Panc1 (cell line): ENCODE results near the gene OR6F1. TPM values are rescaled to one million over a fixed set of nuclear protein-coding genes. Genes with fewer than 3 reads are reported as not detected.

Experiments
- ATAC-seq: fragments of 200-7000 bp; cut with Tn5 transposase; 2 replicates; pipeline ENCODE4 v1.9.1; 2020; ENCODE audit warnings: mild to moderate bottlenecking, moderate library complexity
- BruUV-seq: library from RNA; stranded (reverse); fragments of 400-500 nt; replicated peaks from 2 replicates; lab custom pipeline; 2021; lab: Mats Ljungman, UMichigan
- CTCF ChIA-PET: fragments of 300-600 bp; sonication (Branson Sonifier 250); formaldehyde crosslinking; loops from one replicate; lab custom pipeline; 2022; ENCODE audit warnings: antibody characterized with exemption; lab: Charles Lee
- POLR2A ChIA-PET: fragments of 300-600 bp; sonication (Branson Sonifier 250); formaldehyde crosslinking; loops from one replicate; lab custom pipeline; 2022; ENCODE audit warnings: antibody characterized with exemption; lab: Charles Lee
- DNase-seq: peaks from one replicate; pipeline ENCODE4 v3.0.0-alpha.2; 2010; ENCODE audit warnings: low read depth, low spot score
- H3K27ac ChIP-seq: 2 replicates; pipeline ENCODE4 v1.5.1; 2011; ENCODE audit warnings: mild to moderate bottlenecking, low read length, inconsistent platforms
- H3K27me3 ChIP-seq: fragments of 200-500 bp; sonication (Bioruptor generic); 2 replicates; pipeline ENCODE4 v1.6.0; 2014; ENCODE audit warnings: low read length, inconsistent platforms; ENCODE audit not compliant: control insufficient read depth, insufficient read depth
- H3K36me3 ChIP-seq: fragments of 200-500 bp; sonication (Bioruptor generic); 2 replicates; pipeline ENCODE4 v1.5.1; 2014; ENCODE audit warnings: inconsistent platforms, mild to moderate bottlenecking, low read length, moderate library complexity; ENCODE audit not compliant: control insufficient read depth, insufficient read depth
- H3K4me1 ChIP-seq: 2 replicates; pipeline ENCODE4 v1.5.1; 2011; ENCODE audit warnings: inconsistent platforms, mild to moderate bottlenecking, low read length, moderate library complexity; ENCODE audit not compliant: control insufficient read depth, insufficient read depth
- H3K4me3 ChIP-seq, 2 experiments: 2 replicates each; pipeline ENCODE4 v1.5.1; 2011 to 2012; ENCODE audit warnings: low read depth in 2 of 2, low read length in 2 of 2, mild to moderate bottlenecking in 2 of 2, inconsistent platforms in 1 of 2, moderate library complexity in 1 of 2
- H3K9me3 ChIP-seq: fragments of 200-500 bp; sonication (Bioruptor generic); 2 replicates; pipeline ENCODE4 v1.5.1; 2014; ENCODE audit warnings: low read depth, mild to moderate bottlenecking, inconsistent platforms, low read length, moderate library complexity; ENCODE audit not compliant: control insufficient read depth, insufficient read depth
- CTCF ChIP-seq: fragments of 450-650 bp; IDR thresholded peaks from 2 replicates; pipeline ENCODE4 v1.5.1; 2017; ENCODE audit warnings: mild to moderate bottlenecking
- POLR2AphosphoS5 ChIP-seq: IDR thresholded peaks from 2 replicates; pipeline ENCODE4 v1.6.1; 2012; ENCODE audit warnings: mild to moderate bottlenecking, low read depth, low read length, moderate library complexity
- SIN3A ChIP-seq: IDR thresholded peaks from 2 replicates; pipeline ENCODE4 v1.6.1; 2012; ENCODE audit warnings: low read depth, mild to moderate bottlenecking, low read length, moderate library complexity, borderline replicate concordance; ENCODE audit not compliant: insufficient read depth
- TCF7L2 ChIP-seq: IDR thresholded peaks from 2 replicates; pipeline ENCODE4 v1.6.1; 2011; ENCODE audit warnings: mild to moderate bottlenecking, low read depth, low read length, inconsistent platforms
- in situ Hi-C: cut with HindIII; loops from 2 replicates; pipeline ENCODE4 v1.10.0; 2016; ENCODE audit warnings: low sequenced_read_pairs, low pct_unique_long_range_greater_than_20kb
- intact Hi-C: fragments of 100-400 bp; cut with micrococcal nuclease; formaldehyde crosslinking; loops from one replicate; pipeline ENCODE4 v1.10.0; 2022; ENCODE audit not compliant: unreplicated experiment
- total RNA-seq: library from RNA; stranded (reverse); gene quantifications from one replicate; pipeline ENCODE4 v1.2.1, GENCODE V29; 2021; ENCODE audit not compliant: unreplicated experiment
- TF ChIP-seq, protein P1 (sequence below), 2 experiments: IDR thresholded peaks; 2 replicates each; pipeline ENCODE4 v1.6.1; 2011 to 2012; ENCODE audit warnings: low read depth in 2 of 2, control low read depth in 1 of 2, low read length in 1 of 2, mild to moderate bottlenecking in 1 of 2, moderate library complexity in 1 of 2; ENCODE audit not compliant: insufficient read depth in 1 of 2

OR6F1 gene
- total RNA-seq, 1 experiment from 2014 or later = not detected

DNA sequence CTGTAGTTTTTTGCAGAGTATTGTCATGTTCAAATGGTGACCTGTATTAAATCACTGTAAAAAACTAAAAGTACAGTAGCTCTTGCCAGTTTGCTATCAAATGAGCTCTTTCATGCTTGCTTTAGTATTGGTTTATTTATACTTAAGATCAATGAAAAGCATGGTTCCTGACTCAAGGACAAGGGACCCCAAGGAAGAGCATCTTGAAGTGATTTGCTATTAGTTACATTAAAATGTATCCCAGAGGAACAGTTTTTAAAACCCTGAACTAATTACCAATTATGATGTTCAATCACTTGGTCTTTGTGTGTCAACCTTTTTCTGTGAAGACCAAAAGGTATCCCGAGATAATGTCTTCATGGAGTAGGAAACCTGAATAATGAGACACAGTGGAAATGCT, 36.8 kb downstream of the OR6F1 start, which contains the start of gene OR13G1:
Gene OR13G1, minus strand, starts transcription at position 101 of the 400 bp plus-strand sequence. CDS start 6,698 bp downstream, outside the sequence.
- intact Hi-C loops = loop anchor here (10.0 kb wide), 2 partner anchors 555 to 945 kb away; partner anchors contain the start of gene OR2M4
- H3K27me3 ChIP-seq = no peaks in the 10 kb centered on the region
- no peaks in the 10 kb centered on the region for H3K36me3 ChIP-seq
- ATAC-seq = no peak
- no peak within 1 kb of the TSS for H3K27ac ChIP-seq
- TF ChIP-seq, protein P1, sequence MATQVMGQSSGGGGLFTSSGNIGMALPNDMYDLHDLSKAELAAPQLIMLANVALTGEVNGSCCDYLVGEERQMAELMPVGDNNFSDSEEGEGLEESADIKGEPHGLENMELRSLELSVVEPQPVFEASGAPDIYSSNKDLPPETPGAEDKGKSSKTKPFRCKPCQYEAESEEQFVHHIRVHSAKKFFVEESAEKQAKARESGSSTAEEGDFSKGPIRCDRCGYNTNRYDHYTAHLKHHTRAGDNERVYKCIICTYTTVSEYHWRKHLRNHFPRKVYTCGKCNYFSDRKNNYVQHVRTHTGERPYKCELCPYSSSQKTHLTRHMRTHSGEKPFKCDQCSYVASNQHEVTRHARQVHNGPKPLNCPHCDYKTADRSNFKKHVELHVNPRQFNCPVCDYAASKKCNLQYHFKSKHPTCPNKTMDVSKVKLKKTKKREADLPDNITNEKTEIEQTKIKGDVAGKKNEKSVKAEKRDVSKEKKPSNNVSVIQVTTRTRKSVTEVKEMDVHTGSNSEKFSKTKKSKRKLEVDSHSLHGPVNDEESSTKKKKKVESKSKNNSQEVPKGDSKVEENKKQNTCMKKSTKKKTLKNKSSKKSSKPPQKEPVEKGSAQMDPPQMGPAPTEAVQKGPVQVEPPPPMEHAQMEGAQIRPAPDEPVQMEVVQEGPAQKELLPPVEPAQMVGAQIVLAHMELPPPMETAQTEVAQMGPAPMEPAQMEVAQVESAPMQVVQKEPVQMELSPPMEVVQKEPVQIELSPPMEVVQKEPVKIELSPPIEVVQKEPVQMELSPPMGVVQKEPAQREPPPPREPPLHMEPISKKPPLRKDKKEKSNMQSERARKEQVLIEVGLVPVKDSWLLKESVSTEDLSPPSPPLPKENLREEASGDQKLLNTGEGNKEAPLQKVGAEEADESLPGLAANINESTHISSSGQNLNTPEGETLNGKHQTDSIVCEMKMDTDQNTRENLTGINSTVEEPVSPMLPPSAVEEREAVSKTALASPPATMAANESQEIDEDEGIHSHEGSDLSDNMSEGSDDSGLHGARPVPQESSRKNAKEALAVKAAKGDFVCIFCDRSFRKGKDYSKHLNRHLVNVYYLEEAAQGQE (IDR thresholded peaks at IDR 0.05; ENCODE audit: insufficient read depth in 1 of 2, low read depth in 2 of 2, low read length in 1 of 2) = no peak
- TF ChIP-seq POLR2AphosphoS5 (no peak), CTCF (no peak), SIN3A (no peak), TCF7L2 (no peak)
- POLR2A ChIA-PET = no interaction called here
- no peaks in the 10 kb centered on the region for H3K9me3 ChIP-seq
- BruUV-seq = no TSS peak
- in situ Hi-C loops = no loop called here
- DNase-seq = no peak
- CTCF ChIA-PET = no interaction called here
- H3K4me1 ChIP-seq = no peaks in the 10 kb centered on the region
- no peak within 1 kb of the TSS for H3K4me3 ChIP-seq

DNA sequence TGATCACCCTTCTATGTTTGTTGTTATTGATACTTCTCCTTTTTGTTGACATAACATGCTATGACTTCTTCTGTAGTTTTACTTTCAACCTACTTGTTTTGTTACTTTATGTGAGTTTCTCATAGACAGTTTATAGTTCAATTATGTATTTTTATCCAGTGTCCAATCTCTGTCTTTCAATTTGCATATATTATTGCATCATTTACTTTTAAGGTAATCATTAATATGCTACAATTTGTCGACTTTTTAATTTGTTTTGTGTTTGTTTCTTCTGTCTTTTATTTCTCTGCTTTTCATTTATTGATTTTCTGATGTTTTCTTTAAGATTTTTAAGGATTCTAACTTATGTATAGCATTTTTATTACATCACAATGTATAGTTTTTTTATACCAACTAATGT, 47.2 kb downstream of the OR6F1 start:
- no peaks in the 10 kb centered on the region for H3K36me3 ChIP-seq
- no peak overlapping the region for H3K27ac ChIP-seq
- H3K4me3 ChIP-seq = no peak overlapping the region
- no peak for ATAC-seq
- intact Hi-C loops = no loop called here
- no TSS peak for BruUV-seq
- H3K4me1 ChIP-seq = no peaks in the 10 kb centered on the region
- H3K27me3 ChIP-seq = no peaks in the 10 kb centered on the region
- POLR2A ChIA-PET = no interaction called here
- CTCF ChIA-PET = no interaction called here
- DNase-seq = no peak
- in situ Hi-C loops = no loop called here
- peaks cover under 1% of the 10 kb centered on the region; the same call in 1 of the 2 replicates for H3K9me3 ChIP-seq
- TF ChIP-seq SIN3A = no peak
- TF ChIP-seq, protein P1 (IDR thresholded peaks at IDR 0.05; ENCODE audit: insufficient read depth in 1 of 2, low read depth in 2 of 2, low read length in 1 of 2) = no peak
- TF ChIP-seq POLR2AphosphoS5 = no peak
- no peak for TF ChIP-seq CTCF
- TF ChIP-seq TCF7L2 = no peak

Other genes with a start within 250 kb of the OR6F1 start
- gene OR2C3, start 180.2 kb downstream of the OR6F1 start, total RNA-seq = not detected
- gene GCSAML, start 167.5 kb downstream of the OR6F1 start, total RNA-seq = not detected
- gene OR2G2, start 128.3 kb downstream of the OR6F1 start, total RNA-seq = not detected
- gene OR2G3, start 111.1 kb downstream of the OR6F1 start, total RNA-seq = not detected
- gene OR13G1, start 36.9 kb downstream of the OR6F1 start, total RNA-seq = not detected
- not detected for gene OR14K1, start 22.0 kb upstream of the OR6F1 start, total RNA-seq
- gene OR14A2, start 31.5 kb upstream of the OR6F1 start, total RNA-seq = not detected
- not detected for gene OR1C1, start 43.9 kb upstream of the OR6F1 start, total RNA-seq
- gene OR14A16, start 107.5 kb upstream of the OR6F1 start, total RNA-seq = not detected
- not detected for gene OR11L1, start 125.2 kb upstream of the OR6F1 start, total RNA-seq
- gene TRIM58, start 140.5 kb upstream of the OR6F1 start, total RNA-seq = not detected
- gene OR2W3, start 178.9 kb upstream of the OR6F1 start, total RNA-seq = not detected
- not detected for gene OR2T8, start 203.6 kb upstream of the OR6F1 start, total RNA-seq
- not detected for gene OR2AJ1, start 208.2 kb upstream of the OR6F1 start, total RNA-seq
- not detected for gene OR2L8, start 232.2 kb upstream of the OR6F1 start, total RNA-seq
- not detected for gene OR2AK2, start 248.6 kb upstream of the OR6F1 start, total RNA-seq